Thyroid gland (tissue), 4 donors: ENCODE results near the gene USP6NL.

Experiments used
- POLR2A ChIP-seq, 2 donors: fragments of 450-650 bp; IDR thresholded peaks; one replicate each; pipeline ENCODE4 v1.6.1; 2017; ENCODE audit warnings: antibody characterized with exemption in 2 of 2, mild to moderate bottlenecking in 2 of 2, moderate library complexity in 1 of 2
- TF ChIP-seq, protein P1 (sequence below), 6 experiments: fragments of 200-600 bp in 3 of 6; fragments of 450-650 bp in 3 of 6; sonication (generic) in 3 of 6; IDR thresholded peaks; one replicate each; pipeline ENCODE4 v1.5.1; 2016 to 2019; ENCODE audit warnings: antibody characterized with exemption in 6 of 6, mild to moderate bottlenecking in 2 of 6, inconsistent platforms in 1 of 6, moderate library complexity in 1 of 6

GRCh38 chr10:11615396-11615795, 3.9 kb upstream of the USP6NL start:
- no peak for TF ChIP-seq POLR2A (IDR thresholded peaks at IDR 0.05)
- TF ChIP-seq, protein P1, sequence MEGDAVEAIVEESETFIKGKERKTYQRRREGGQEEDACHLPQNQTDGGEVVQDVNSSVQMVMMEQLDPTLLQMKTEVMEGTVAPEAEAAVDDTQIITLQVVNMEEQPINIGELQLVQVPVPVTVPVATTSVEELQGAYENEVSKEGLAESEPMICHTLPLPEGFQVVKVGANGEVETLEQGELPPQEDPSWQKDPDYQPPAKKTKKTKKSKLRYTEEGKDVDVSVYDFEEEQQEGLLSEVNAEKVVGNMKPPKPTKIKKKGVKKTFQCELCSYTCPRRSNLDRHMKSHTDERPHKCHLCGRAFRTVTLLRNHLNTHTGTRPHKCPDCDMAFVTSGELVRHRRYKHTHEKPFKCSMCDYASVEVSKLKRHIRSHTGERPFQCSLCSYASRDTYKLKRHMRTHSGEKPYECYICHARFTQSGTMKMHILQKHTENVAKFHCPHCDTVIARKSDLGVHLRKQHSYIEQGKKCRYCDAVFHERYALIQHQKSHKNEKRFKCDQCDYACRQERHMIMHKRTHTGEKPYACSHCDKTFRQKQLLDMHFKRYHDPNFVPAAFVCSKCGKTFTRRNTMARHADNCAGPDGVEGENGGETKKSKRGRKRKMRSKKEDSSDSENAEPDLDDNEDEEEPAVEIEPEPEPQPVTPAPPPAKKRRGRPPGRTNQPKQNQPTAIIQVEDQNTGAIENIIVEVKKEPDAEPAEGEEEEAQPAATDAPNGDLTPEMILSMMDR (IDR thresholded peaks at IDR 0.05), result no peak
